ENCODE results near the gene STK36.

STK36 gene

DNA sequence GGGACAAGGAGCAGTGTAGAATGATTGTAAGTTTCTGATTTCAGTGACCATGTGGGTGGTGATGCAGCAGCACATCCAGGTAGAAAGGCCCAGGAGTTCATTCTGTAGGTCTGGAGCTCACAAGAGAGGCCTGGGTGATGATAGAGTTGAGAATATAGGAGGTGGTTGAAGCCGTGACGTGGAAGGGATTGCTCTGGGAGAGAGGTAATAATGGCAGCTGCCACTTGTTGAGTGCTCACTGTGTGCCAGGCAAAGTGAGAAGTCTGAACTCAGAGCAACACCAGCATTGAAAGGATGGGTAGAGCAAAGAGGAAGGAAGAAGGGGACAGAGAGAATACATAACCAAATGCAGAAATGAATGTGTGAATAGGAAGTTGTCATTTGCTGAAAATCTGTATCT is 42.0 kb downstream of the STK36 start:
- in situ Hi-C loops (cut with MboI; ENCODE audit: low sequenced_read_pairs): no loop called here

GRCh38 chr2:218716070-218716469 is 44.2 kb downstream of the STK36 start:
- in situ Hi-C loops (cut with MboI; ENCODE audit: low sequenced_read_pairs): no loop called here

DNA sequence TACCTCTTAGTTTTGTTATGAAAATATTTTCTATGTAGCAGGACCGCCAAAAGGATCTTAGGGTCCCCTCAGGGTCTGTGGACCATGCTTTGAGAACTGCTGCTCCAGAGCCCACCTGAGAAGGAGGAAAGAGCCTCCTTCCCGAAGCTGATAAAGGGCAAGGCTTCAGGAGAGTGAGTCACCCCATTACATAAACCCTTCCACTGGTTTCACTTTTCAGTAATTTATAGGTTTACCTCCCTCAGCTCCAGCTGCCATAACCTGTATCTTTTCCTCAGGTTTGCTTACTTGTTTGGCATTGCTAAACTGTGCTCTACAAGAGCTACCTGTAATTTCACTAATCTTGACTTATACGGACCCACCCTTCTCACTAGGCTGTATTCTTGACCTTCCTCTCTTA is 45.4 kb downstream of the STK36 start:
- in situ Hi-C loops (cut with MboI; ENCODE audit: low sequenced_read_pairs): no loop called here

DNA sequence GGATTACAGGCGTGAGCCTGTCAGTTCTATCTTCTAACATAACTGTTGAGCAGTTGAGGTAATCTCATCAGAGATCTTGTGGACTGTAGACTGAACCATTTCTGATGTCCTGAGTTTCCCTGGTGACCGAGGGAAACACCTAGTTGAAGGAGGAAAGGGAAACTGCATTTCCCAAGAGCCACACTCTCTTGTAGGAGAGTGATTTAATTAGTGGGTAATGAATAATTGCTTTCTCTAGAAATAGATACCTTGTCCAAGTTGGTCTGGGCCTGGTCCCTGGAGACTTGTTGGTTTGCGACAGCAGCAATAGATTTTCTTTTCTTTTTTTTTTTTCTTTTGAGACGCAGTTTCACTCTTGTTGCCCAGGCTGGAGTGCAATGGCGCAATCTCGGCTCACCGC is 46.2 kb downstream of the STK36 start:
- in situ Hi-C loops (cut with MboI; ENCODE audit: low sequenced_read_pairs): no loop called here

GRCh38 chr2:218719457-218719856 is 47.6 kb downstream of the STK36 start:
- in situ Hi-C loops (cut with MboI; ENCODE audit: low sequenced_read_pairs): no loop called here

- in situ Hi-C loops (cut with MboI; ENCODE audit: low sequenced_read_pairs): loop anchor here (10.0 kb wide), 1 partner anchor 124 kb away; no protein-coding TSS in a partner anchor
These were observed 48.5 kb downstream of the STK36 start for GRCh38 chr2:218720048-218721041.

GRCh38 chr2:218721488-218721887 is 49.6 kb downstream of the STK36 start:
- in situ Hi-C loops (cut with MboI; ENCODE audit: low sequenced_read_pairs): loop anchor here (10.0 kb wide), 1 partner anchor 123 kb away; no protein-coding TSS in a partner anchor

- in situ Hi-C loops (cut with MboI; ENCODE audit: low sequenced_read_pairs): loop anchor here (10.0 kb wide), 1 partner anchor 123 kb away; no protein-coding TSS in a partner anchor
These were observed 50.0 kb downstream of the STK36 start for GRCh38 chr2:218721934-218722333.

DNA sequence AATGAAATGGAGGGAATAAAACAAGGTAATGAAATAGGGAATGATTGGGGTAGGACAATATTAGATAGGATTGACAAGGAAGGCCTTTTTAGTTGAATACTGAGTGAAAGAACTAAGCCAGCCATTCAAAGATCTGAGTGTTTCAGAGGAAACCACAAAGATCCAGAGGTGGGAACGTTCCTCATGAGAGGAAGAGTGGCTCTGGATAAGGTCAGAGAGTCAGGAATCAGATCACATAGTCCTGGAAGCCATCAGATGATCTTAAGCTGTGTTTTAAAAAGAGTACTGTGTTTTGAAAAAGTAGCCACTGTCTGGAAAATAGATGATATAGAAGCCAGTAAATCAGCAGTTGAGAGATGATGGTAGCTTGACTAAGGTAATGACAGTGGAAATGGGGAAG is 50.5 kb downstream of the STK36 start:
- in situ Hi-C loops (cut with MboI; ENCODE audit: low sequenced_read_pairs): loop anchor here (10.0 kb wide), 1 partner anchor 122 kb away; no protein-coding TSS in a partner anchor

- in situ Hi-C loops (cut with MboI; ENCODE audit: low sequenced_read_pairs): loop anchor here (10.0 kb wide), 1 partner anchor 122 kb away; no protein-coding TSS in a partner anchor
These were observed 51.2 kb downstream of the STK36 start for GRCh38 chr2:218722876-218723785.

GRCh38 chr2:218726004-218726574 is 54.2 kb downstream of the STK36 start:
- in situ Hi-C loops (cut with MboI; ENCODE audit: low sequenced_read_pairs): loop anchor here (10.0 kb wide), 1 partner anchor 119 kb away; no protein-coding TSS in a partner anchor

- in situ Hi-C loops (cut with MboI; ENCODE audit: low sequenced_read_pairs): loop anchor here (10.0 kb wide), 1 partner anchor 117 kb away; no protein-coding TSS in a partner anchor
These were observed 55.7 kb downstream of the STK36 start for GRCh38 chr2:218727502-218728165.

DNA sequence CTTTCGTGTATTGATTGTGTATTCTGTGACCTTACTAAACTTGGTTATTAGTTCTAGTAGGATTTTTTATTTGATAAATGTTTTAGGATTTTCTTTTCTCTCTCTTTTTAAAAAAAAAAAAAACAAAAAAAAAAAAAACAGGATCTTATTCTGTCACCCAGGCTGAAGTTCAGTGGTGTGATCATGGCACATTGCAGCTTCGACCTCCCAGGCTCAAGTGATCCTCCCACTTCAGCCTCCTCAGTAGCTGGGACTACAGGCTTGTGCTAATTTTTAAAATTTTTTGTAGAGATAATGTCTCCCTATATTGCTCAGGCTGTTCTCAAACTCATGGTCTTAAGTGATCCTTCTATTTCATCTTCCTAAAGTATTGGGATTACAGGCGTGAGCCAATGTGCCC is 57.8 kb downstream of the STK36 start:
- in situ Hi-C loops (cut with MboI; ENCODE audit: low sequenced_read_pairs): loop anchor here (10.0 kb wide), 1 partner anchor 115 kb away; no protein-coding TSS in a partner anchor

- in situ Hi-C loops (cut with MboI; ENCODE audit: low sequenced_read_pairs): no loop called here
These were observed 60.3 kb downstream of the STK36 start for GRCh38 chr2:218732052-218732760.

- in situ Hi-C loops (cut with MboI; ENCODE audit: low sequenced_read_pairs): no loop called here
These were observed 60.9 kb downstream of the STK36 start for GRCh38 chr2:218732761-218733158.

GRCh38 chr2:218733171-218734021 is 61.5 kb downstream of the STK36 start:
- in situ Hi-C loops (cut with MboI; ENCODE audit: low sequenced_read_pairs): no loop called here

GRCh38 chr2:218734190-218734975 is 62.5 kb downstream of the STK36 start:
- in situ Hi-C loops (cut with MboI; ENCODE audit: low sequenced_read_pairs): no loop called here

GRCh38 chr2:218736531-218736930 is 64.6 kb downstream of the STK36 start:
- in situ Hi-C loops (cut with MboI; ENCODE audit: low sequenced_read_pairs): no loop called here

Measured in HL-60/S4 treated with retinoic acid at 250 ng/mL for 4 days and 3 days (cell line).